Daoy (cell line): ENCODE data around the gene TTYH2. TPM values are rescaled to one million over a fixed set of nuclear protein-coding genes. Genes with fewer than 3 reads are reported as not detected.
"Not testable (repeated sequence)": the region's sequence is repeated elsewhere in the genome, so short reads cannot be mapped to it uniquely, and the experiment has no call there.

ENCODE experiments used
- DNase-seq: peaks from one replicate; pipeline ENCODE4 v3.0.0-alpha.2; 2015; ENCODE audit warnings: low read depth
- total RNA-seq: library from RNA; depleted of rRNA; stranded (reverse); fragments of >200 nt; shearing (Covaris generic); gene quantifications from 2 replicates; pipeline ENCODE4 v1.2.3, GENCODE V29; 2014; rRNA removed

TTYH2 gene, protein sequence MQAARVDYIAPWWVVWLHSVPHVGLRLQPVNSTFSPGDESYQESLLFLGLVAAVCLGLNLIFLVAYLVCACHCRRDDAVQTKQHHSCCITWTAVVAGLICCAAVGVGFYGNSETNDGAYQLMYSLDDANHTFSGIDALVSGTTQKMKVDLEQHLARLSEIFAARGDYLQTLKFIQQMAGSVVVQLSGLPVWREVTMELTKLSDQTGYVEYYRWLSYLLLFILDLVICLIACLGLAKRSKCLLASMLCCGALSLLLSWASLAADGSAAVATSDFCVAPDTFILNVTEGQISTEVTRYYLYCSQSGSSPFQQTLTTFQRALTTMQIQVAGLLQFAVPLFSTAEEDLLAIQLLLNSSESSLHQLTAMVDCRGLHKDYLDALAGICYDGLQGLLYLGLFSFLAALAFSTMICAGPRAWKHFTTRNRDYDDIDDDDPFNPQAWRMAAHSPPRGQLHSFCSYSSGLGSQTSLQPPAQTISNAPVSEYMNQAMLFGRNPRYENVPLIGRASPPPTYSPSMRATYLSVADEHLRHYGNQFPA
- total RNA-seq = 2.9 and 17.6 TPM in 2 replicates

DNA sequence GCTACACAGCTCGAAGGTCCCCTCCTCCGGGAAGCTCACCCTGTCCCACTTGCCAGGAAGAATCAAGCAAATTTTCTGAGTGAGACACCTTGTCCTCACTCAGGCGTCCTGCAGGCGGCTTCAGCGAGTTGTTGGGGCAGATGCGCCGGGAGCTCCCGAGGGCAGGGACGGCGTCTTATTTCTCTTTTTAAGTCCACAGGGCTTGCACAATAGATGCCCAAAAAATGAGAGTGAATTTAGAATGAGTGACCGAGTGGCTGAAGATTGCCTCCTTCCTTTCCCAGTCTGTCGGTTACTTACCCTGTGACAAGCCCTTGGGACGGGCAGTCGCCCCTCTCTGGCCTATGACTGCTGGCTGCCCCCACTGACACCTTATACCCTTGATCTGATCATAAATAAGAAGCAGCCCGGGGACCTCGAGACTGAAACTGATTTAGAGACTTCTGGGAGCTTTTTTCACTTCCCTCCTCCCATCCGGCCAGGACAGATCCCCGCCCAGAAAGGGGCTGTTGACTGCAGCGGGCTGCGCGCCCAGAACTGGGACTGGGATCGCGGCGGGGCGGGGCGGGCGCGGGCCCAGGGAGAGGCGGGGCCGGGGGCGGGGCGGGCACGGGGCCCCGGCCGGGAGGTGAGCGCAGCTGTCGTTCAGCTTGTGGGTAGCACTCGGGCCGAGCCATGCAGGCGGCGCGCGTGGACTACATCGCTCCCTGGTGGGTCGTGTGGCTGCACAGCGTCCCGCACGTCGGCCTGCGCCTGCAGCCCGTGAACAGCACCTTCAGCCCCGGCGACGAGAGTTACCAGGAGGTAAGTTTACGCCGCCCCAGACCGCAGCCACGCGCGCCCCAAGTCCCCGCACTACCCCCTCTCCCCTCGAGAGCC is at the start of gene TTYH2:
TTYH2 (plus strand) TSS at position 659 of the 879 bp plus-strand sequence; CDS start at position 676, 17 bp downstream.
- DNase-seq = peak; percentile 96

DNA sequence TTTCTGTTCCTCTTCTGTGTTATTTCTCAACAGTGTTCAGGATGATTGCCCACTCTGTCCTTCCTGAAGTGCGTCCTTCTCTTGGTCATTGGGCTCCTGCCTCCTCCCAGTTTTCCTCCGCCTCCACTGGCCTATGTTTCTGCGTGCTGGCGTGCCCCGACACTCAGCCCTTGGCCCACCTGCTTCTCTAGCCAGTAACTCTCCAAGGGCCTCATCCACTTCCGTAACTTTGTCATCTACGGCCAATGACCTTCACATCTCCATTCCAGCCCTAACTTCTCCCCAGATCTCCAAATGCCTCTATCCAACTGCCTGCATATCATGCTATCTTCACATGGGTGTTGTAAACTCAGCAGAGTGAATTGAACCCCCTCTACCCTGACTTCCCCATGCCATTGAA is 49.5 kb upstream of the TTYH2 start:
- DNase-seq = no peak

DNA sequence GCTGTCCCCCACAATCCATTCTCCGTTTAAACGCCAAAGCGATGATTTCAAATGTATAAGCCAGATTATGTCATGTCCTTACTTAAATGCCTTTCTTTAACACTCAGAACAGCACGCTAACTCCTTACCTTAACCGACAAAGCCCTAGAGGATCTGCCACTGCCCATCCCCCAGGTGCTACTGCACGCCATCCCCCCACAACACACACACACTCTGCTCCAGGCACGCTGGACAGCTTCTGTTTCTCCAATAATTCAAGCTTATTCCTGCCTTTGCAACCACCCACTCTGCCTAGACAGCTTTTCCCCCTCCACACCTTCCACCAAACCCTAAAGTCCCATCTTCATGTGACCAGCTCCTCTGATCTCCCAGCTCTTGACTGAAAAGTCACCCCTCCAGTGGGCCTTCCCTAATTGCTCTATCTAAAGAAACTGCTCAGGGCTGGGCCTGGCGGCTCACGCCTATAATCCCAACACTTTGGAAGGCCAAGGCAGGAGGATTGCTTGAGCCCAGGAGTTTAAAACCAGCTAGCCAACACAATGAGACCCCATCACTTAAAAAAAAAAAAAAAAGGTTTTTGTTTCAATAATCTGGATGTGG is 48.8 kb upstream of the TTYH2 start:
- no peak for DNase-seq

DNA sequence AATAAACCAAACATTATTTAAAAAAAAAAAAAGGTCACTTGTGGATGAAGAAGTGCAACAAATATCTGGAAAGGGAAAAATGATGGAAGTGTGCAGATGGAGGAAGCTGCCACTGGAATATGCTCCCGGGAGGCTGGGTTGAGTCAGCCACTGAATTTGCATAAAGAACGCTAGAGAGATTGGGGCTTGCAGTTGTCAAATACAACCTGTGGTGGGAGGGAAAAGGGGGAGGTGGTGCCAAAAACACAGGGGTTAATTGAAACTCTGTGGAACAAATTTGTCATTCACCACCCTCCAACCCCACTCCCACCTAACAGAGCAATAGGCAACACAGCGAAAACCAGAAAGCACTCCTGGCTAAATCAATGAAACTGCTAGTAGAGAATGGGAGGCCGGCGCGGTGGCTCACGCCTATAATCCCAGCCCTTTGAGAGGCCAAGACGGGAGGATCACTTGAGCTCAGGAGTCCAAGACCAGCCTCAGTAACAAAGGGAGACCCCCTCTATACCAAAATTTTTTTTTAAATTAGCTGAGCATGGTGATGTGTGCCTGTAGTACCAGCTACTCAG is 47.5 kb upstream of the TTYH2 start:
- no peak for DNase-seq

DNA sequence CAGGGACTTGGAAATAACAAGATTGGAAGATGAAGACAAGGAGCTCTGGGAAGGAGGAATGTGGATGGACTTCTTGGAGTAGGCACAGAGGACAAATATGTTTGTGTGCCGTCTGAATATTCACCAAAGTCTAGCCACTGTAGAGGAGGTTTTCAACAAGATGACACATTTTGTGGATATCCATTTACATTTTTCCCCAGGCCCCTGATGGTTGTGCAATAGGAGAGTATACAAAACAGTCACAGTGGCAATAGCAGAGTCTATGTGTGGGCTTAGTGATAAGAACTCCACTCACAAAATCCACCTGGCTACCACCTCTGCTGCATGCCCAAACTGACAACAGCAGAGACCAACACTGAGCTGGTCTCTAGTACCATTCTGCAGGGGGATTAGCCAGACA is 42.4 kb upstream of the TTYH2 start:
- no peak for DNase-seq

DNA sequence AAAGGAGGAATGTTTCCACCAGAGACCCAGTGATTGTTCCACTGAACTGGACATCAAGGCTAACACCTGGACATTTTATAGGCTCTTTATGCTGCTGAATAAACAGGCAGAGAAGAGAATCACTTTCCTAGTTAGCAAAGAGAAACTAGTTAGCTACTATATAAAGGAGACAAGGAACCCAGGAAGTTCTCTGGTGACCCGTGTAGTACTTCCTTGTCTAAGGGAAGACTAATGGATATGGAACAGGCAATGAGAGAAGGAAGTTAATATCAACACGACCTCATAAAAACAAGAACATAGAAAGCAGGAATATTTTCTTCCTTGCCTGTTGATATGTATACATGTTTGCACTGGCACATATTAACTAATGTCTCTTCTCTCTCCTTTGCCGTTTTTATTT is 40.7 kb upstream of the TTYH2 start:
- DNase-seq = no peak

DNA sequence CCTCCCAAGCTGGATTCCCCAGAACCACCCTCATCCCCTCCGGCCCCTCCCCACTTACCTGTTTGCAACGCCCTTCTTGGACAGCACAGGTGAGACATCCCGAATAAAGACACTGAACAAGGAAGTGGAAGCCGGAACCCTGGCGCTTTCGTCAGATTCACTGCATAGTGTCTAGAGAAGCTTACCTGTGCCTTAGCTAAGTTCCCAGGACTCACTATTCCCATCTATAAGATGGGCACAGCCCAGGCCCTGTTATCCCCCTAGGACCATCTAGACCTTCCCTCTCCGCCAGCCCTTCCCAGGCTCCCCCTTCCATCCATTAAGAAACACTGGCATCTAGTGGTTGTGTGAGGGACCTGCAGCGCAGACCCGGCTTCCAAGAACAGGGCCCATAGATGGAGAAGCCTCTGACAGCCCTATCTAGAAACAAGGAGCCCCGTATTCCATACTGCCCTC is 36.8 kb upstream of the TTYH2 start:
- peak; percentile 82 for DNase-seq

DNA sequence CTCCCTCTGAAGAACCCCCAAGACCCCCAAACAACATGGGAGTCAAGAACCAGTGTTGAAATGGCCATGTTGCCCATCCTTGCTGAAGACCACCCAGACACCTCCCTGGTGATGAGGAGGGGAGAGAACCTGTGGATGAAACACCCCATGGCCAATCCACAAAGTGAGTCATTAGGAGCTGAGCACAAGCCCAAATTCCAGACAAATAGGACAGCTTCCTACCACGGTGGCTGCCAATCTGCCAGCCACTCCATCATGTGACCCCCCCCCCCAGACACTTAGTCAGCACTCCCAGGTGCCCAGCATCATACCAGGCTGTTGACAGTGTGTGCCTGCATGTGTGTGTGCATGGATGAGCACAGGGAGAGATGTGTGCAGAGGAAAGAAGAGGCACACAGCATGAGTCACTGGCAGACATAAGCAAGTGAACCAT is 36.3 kb upstream of the TTYH2 start:
- DNase-seq = peak; percentile 71

DNA sequence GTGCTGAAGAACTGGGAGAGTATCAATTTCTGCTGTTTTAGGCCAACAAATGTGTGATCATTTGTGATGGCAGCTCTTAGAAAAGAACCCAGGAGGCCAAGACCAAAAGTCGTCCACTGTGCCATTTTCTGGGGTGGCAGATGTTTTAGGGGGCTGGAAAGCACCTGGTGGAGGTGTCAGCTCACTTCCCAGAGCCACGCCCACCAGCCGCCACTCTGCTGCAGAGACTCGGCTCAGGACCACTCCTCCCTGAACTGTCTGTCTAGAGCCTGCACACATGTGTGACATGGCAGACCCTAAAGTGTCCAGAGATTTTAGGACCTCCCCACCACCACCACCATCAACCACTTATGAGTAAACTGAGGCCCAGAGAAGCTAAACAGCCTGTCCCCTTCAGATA is 33.8 kb upstream of the TTYH2 start:
- DNase-seq = no peak

DNA sequence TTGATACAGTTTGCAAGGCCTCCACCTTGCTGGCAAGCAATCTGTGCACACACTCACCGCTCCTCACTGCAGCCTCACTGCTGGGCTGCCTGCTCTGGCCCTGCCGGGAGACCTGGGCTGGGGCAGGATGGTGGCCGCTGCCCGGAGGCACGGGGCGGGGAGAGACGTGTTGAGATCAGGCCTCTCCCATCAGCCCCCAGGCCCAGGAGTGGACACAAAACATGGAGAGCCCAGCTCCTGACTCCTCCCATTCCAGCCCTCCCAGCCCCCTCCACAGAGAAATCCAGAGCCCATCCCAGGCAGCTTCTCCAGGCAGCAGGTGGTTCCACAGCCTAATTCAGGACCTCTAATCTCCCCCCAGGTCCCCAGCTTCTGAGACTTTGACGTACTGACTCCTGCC is 33.0 kb upstream of the TTYH2 start:
- DNase-seq = no peak

DNA sequence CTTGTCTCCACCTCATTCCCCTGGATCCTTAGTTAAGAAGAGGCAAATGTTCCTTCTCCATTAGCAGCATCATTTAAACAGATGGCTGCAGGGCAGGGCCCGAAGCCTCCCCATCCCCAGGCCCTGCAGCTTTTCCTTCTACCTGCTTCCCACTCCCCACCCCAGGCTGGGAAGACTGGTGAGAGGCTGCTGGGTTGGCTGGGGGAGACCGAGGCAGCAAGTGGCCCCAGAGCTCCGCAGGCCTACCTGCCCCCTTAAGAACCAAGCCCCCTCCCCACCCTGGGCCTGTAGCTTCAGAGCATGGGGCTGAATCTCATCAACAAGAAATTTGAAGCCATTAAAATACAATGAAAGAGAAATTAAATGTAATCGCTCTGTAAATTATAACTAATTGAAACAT is 32.0 kb upstream of the TTYH2 start:
- no peak for DNase-seq

DNA sequence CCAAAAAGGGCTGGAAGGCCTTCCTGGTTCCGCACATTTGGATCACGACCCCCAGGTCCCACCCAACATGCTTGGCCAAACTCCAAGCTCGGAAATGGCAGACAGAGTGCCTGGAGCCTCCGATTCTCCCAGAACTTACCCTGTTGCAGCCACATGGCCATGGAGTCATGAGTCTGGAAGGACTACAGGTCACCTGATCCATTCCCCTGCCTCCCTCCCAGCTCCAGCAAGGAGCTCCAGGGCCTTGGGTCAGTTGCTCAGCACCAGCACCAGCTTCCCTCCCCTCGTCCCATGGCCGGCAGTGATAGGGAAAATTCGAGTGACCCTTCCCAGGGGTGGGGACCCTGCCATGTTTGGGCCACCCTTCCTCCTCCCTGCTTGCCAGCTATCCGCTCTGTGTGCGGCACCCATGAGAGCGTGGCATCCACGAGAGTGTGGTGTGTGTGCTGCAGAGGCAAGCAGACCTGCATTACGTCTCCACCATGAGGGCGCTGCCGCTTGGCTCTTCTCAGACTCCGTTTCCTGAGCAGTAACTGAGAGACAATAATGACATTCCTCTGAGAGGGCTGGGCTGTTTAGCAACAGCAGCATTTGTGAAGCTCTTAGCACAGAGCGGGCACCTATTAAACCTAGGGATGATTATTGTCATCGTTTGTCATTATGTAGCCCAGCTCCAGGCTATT is 31.2 kb upstream of the TTYH2 start:
- no peak for DNase-seq

DNA sequence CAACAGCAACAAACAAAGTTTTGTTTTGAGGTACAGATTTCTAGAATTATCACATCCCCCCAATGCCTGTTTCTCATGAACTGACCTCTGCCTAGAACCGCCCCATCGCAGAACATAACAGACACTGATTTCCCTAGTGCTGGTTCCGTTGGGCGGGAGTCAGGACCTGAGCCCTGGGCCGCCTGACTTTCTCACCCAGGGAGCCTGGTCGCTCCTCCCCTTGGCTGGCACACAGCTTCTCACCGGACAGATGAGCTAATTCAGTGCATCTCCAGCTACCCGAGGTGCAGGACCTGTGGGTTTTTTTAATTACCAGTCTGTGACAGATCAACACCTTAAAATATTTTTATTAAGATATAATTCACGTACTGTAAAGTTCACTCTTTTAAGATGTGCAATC is 30.0 kb upstream of the TTYH2 start:
- no peak for DNase-seq

DNA sequence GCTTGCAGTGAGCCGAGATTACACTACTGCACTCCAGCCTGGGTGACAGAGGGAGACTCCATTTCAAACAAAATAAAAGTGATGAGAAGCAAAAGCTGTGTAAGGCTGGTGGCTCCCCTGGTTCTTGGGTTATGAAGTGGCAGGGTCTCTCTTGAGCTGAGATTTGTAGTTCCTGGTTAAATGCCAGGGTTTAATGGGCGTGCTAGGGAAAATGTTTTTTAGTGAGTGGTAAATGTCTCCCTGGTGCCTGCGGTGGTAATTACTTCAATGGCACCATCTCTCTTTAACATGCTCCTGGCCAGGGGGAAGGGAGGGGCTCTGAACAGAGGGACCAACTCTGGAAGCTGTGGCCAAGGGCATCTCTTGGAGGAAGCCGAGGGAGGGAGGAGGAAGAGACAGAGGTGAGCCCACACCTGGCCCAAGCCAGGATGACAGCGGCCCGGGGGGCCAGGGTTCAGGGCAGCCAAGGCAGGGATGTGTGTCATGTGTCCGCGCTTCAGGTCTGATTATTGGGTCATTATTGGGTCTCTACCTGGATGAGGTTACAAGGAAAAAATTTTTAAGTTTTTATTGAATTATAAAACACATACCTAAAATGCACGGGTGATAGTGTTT is 27.7 kb upstream of the TTYH2 start:
- no peak for DNase-seq

DNA sequence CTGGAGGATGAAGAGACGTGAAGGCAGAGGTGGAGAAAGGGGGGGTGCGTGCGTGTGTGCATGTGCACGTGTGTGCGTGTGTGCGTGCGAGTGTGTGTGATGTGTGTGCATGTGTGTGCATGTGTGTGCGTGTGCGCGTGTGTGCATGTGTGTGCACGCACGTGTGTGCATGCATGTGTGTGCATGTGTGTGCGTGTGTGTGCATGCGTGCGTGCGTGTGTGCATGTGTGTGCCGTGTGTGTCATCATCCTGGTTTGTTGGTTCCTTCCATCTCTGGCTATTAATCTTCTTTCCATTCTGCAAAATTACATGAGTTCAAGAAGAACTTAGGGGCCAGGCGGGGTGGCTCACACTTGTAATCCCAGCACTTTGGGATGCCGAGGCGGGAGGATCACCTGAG is 26.9 kb upstream of the TTYH2 start:
- no peak for DNase-seq

DNA sequence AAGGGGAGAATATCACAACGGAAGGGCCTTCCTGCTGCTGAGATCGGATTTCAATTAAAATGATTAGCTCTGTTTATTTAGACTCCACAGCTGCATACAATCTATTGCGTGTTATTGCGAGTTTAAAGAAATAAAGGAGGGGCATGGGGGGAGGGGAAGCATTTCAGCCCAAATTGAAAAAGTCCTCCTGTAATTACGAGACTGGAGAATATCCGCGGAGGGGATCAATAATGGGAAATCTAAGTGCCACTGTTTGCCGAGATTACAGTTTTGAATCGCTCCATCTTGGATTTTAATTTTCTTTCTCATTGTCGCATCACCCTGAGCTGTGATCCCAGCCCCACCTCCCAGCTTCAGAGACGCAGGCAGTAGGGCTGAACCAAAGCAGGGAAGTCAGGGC is 25.6 kb upstream of the TTYH2 start:
- no peak for DNase-seq

DNA sequence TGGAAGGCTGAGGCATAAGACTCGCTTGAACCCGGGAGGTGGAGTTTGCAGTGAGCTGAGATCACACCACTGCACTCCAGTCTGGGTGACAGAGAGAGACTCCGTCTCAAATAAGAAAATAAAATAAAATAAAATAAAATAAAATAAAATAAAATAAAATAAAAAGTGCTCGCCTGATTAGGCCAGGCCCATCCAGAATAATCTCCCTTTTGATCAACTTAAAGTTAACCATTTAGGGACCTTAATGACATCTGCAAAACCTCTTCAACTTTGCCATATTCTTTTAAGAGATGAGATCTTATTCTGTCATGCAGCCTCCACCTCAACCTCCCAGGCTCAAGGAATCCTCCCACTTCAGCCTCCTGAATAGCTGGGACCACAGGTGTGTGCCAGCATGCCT is 24.7 kb upstream of the TTYH2 start:
- DNase-seq = not testable (repeated sequence)

DNA sequence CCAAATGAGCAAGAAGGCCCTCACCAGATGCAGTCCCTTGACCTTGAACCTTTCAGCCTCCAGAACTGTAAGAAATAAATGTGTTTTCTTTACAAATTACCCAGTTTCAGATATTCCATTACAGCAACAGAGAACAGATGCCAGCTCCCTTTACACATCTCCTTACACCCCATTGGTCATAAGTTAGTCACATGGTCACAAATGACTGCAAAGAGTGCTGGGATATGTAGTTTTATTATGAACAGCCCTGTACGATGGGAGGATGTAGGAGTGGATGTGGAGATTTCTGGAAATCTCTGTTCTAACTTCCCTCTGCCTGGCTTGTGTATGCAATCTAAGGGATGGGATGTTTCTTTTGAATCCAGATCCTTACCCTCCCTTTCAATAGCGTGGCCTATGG is 23.2 kb upstream of the TTYH2 start:
- peak; percentile 72 for DNase-seq

DNA sequence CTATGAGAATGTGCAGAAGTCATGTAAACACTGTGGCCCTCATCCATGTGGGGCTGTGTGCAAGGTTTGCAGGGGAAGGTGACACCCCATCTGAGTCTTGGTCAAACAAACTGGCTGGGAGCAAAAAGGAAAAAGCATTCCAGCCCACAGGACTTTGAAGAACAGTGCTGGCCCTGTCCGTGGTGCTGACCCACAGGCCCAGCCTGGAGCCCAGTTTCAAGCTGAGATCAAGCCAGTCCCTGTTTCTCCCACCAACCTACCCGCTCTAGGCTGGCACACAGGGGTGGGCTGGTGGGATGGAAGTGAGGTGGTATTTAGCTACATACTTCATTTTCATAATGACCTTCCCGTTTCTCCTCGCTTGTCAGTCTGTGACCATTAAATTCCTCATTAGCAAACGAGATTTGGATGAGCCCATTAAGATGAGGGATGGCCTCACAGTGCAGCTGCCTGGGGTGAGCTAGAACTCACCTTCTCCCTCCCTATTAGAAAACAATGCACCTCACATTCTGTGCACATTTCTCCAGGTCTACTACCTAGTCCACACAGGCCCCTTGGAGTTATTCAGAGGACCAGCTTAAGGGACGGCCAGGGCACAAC is 22.5 kb upstream of the TTYH2 start:
- DNase-seq = peak; percentile 49
